WI38 (cell line): ENCODE results near the gene MYO3B.

Experiments used
- H3K4me3 ChIP-seq: 2 replicates; pipeline ENCODE4 v1.5.1; 2011; ENCODE audit warnings: low read depth, mild to moderate bottlenecking, control low read depth, low read length
- CTCF ChIP-seq: IDR thresholded peaks from 2 replicates; pipeline ENCODE4 v1.5.1; 2012; ENCODE audit warnings: low read depth, mild to moderate bottlenecking, control low read depth, low read length

The MYO3B gene

DNA sequence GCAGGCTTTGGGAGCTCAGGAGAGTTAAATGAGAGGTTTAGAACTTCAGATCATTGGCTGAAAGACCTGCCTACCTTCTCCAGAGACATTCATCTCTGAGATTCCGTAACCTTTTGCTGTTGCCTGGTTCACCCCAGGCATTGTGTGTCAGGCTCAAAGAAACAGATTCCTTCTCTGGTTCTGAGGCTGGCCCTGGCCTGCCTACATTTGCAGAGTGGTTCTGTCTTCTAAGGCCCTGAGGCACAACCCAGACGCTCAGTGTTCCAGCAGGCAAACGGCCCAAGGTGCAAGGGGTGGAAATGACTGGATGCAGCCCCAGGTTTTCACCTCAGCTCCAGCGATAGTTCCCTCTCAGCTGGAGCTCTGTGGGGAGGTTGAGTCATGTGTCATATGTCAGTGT, 48.3 kb downstream of the MYO3B start:
- no peak for TF ChIP-seq CTCF
- H3K4me3 ChIP-seq, result no peak overlapping the region

DNA sequence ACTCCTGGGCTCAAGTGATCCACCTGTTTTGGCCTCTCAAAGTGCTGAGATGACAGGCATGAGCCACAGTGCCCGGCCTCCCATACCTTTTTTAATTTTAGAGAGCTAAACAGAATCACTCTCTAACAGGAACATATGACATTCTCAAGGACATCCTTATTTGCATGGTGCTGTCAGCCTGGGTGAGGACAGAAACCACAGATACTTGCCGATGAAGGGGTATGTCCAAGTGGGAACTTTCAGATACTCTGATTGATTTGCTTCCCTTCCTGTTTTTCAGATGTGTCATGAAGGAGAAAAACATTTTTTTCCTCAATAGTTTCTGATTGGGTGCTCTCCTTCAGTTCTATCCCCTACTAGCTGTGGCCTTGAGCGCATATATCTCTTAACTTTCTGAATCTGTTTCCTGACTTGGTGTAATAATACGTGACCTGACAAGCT, 49.6 kb downstream of the MYO3B start:
- TF ChIP-seq CTCF, result no peak
- H3K4me3 ChIP-seq, result no peak overlapping the region

GRCh38 chr2:170227951-170228350, 50.0 kb downstream of the MYO3B start:
- TF ChIP-seq CTCF, result no peak

GRCh38 chr2:170228429-170228828, 50.5 kb downstream of the MYO3B start:
- no peak for TF ChIP-seq CTCF
- no peak overlapping the region for H3K4me3 ChIP-seq

More at GRCh38 chr2:170227951-170228350, 50.0 kb downstream of the MYO3B start:
- no peak overlapping the region for H3K4me3 ChIP-seq

DNA sequence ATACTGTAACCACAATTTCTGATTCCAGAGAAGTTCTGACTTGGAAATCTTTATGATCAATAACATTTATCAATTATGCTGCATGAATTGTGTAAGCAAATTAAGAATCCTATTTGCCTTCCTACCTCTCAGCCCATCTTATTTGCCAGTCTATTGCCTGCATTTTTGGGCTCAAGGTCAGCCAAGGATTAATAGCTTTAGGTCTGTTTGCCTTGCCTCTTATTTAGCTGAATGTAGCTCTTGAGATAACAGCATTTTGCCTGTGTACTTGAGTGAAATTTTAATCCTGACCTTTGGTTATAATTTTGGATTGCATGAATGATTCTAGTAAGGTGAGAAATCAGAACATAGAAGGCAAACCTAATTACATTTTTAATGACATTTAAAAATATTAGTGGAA, 51.2 kb downstream of the MYO3B start:
- no peak overlapping the region for H3K4me3 ChIP-seq
- TF ChIP-seq CTCF, result no peak

DNA sequence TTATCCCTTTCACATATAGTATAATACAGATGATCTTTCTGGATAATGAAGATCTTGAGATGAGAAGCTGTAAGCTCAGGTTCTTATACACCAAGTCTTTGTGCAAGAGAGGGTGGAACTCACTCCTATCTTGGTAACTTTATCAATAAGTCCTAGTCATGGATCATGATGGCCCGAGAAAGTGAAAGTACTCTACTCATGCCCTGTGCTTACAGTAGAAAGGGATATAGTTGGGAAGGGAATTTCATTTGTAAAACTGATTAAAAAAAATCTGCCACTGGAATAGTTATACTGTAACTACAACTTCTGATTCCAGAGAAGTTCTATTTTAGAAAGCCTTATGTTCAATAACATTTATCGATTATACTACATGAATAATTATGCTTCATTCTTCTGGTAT, 51.8 kb downstream of the MYO3B start:
- peak overlapping the region; percentile 12; the same call in 1 of the 2 replicates for H3K4me3 ChIP-seq
- TF ChIP-seq CTCF, result no peak

DNA sequence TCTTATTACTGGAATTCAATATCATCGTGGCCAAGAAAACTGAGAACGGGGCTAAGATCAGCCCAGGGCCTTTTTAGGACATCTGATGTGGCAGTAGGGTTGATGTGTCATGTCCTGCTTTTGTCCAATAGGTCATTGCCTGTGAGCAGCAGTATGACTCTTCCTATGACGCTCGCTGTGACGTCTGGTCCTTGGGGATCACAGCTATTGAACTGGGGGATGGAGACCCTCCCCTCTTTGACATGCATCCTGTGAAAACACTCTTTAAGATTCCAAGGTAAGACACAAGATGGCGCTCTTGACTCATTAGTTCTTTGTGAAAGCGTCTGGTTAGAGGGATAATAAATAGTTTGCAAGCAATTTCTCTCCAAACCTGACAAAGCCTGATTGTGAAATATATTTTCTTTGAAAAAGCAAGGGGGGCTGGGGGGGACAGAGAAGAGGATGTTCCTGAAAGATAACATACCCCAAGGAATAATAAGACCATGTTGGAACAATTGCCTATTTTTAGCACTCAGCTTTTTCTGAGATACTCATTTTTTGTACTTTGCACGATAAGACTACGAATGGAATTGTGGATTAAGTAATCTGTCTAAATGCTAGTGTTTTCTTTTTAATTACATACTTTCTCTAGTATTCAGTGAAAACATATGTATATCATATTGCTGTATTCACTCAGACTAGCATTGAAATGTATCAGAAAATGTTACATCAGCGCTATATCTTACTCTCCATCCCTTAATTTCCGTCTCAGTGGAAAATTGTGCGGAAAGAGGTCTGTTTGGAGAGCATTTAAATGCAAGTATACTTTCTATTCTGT, 58.1 kb downstream of the MYO3B start:
- no peak overlapping the region for H3K4me3 ChIP-seq
- TF ChIP-seq CTCF, result peak; percentile 55
